Activated B cell treated with CpG ODN at 0.5 μM for 24 hours (primary cell): ENCODE results near the gene LDHA. TPM values are rescaled to one million over a fixed set of nuclear protein-coding genes. Genes with fewer than 3 reads are reported as not detected.

Experiments
- ATAC-seq: fragments of 200-7000 bp; cut with Tn5 transposase; one replicate; pipeline ENCODE4 v1.10.0; 2021; ENCODE audit warnings: low read depth, mild to moderate bottlenecking, moderate library complexity
- CTCF ChIA-PET: fragments of 350-600 bp; sonication (Branson Sonifier 250); formaldehyde crosslinking; loops from one replicate; lab custom pipeline; 2021; ENCODE audit warnings: antibody characterized with exemption; lab: Charles Lee
- POLR2A ChIA-PET: fragments of 350-600 bp; sonication (Branson Sonifier 250); formaldehyde crosslinking; loops from one replicate; lab custom pipeline; 2021; ENCODE audit warnings: antibody characterized with exemption; lab: Charles Lee
- DNase-seq: peaks from one replicate; pipeline ENCODE4 v3.0.0; 2022
- H3K27ac Mint-ChIP-seq: one replicate; pipeline ENCODE4 v1.8.0; 2020; ENCODE audit warnings: mixed read lengths
- H3K27me3 Mint-ChIP-seq: one replicate; pipeline ENCODE4 v1.8.0; 2021; ENCODE audit warnings: mixed read lengths
- H3K36me3 Mint-ChIP-seq: one replicate; pipeline ENCODE4 v1.8.0; 2021; ENCODE audit warnings: low read depth, mixed read lengths
- H3K4me1 Mint-ChIP-seq: one replicate; pipeline ENCODE4 v1.8.0; 2021; ENCODE audit warnings: mixed read lengths
- H3K4me3 Mint-ChIP-seq: one replicate; pipeline ENCODE4 v1.8.0; 2020; ENCODE audit warnings: mild to moderate bottlenecking, mixed read lengths
- H3K9me3 Mint-ChIP-seq: one replicate; pipeline ENCODE4 v1.8.0; 2020; ENCODE audit warnings: mixed read lengths
- intact Hi-C: fragments of 100-400 bp; cut with micrococcal nuclease; formaldehyde crosslinking; loops from one replicate; pipeline ENCODE4 v1.15.1; 2024
- total RNA-seq: library from RNA; stranded (reverse); gene quantifications from 2 replicates; pipeline ENCODE4 v1.2.3, GENCODE V29; 2022
- TF ChIP-seq, protein P1 (sequence below): fragments of 200-600 bp; IDR thresholded peaks from one replicate; pipeline ENCODE4 v1.8.0; 2022; ENCODE audit warnings: antibody characterized with exemption, mild to moderate bottlenecking

LDHA gene
- total RNA-seq, 1 donor from 2014 or later = 282 TPM

DNA sequence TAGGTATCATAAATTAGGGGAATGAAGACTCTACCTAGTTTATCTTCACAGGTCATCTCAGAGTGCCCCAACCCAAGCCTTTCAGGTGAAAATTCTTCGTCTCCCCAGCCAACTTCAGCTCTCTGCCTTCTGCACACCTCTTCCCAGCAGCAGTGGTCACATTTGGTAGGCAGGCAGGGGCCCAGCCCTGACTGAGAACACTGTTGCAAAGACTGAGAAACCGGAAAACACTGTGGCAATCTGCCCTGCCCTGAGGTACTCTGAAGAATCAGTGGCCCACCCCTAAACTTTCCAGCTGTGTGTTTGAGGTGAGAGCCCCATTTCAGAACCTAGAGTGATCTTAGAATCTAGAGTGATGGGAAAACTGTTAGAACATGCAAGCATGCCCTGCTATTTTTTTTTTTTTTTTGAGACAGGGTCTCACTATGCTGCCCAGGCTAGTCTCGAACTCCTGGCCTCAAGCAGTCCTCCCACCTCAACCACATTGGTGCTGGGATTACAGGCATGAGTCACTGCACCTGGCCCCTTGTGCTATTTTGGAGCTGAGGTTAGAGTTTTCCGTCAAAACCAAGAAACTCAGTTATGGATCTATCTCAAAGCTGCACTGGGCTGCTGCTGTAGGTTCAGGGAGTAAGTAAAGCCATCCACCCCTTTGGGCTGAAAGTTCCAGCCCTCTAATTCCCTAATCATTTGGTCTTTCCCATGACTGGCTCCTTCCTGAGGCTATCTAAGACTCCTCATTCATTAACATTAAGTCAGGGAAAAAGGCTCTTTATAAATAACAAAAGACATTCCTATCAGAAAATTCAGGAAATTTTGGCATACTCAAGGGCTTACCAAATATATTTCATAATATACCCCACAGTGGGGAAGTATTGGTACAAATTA is 1.7 kb upstream of the LDHA start:
- peak overlapping the region; percentile 7 for H3K4me3 Mint-ChIP-seq
- H3K27me3 Mint-ChIP-seq = no peaks in the 10 kb centered on the region
- H3K27ac Mint-ChIP-seq = no peak overlapping the region
- TF ChIP-seq, protein P1, sequence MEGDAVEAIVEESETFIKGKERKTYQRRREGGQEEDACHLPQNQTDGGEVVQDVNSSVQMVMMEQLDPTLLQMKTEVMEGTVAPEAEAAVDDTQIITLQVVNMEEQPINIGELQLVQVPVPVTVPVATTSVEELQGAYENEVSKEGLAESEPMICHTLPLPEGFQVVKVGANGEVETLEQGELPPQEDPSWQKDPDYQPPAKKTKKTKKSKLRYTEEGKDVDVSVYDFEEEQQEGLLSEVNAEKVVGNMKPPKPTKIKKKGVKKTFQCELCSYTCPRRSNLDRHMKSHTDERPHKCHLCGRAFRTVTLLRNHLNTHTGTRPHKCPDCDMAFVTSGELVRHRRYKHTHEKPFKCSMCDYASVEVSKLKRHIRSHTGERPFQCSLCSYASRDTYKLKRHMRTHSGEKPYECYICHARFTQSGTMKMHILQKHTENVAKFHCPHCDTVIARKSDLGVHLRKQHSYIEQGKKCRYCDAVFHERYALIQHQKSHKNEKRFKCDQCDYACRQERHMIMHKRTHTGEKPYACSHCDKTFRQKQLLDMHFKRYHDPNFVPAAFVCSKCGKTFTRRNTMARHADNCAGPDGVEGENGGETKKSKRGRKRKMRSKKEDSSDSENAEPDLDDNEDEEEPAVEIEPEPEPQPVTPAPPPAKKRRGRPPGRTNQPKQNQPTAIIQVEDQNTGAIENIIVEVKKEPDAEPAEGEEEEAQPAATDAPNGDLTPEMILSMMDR = no peak
- H3K9me3 Mint-ChIP-seq = no peaks in the 10 kb centered on the region
- intact Hi-C loops = loop anchor here (10.0 kb wide), 2 partner anchors 332 to 1972 kb away; partner anchors contain the start of genes HTATIP2 and IGSF22
- CTCF ChIA-PET = no interaction called here
- DNase-seq = no peak
- H3K36me3 Mint-ChIP-seq = peaks cover 27% of the 10 kb centered on the region
- H3K4me1 Mint-ChIP-seq = peaks cover 14% of the 10 kb centered on the region
- no peak for ATAC-seq
- POLR2A ChIA-PET = interaction anchor here (0.7 to 6.5 kb wide), 2 partner anchors 8 to 16 kb away, joined by 6 to 154 read pairs; no protein-coding TSS in a partner anchor

DNA sequence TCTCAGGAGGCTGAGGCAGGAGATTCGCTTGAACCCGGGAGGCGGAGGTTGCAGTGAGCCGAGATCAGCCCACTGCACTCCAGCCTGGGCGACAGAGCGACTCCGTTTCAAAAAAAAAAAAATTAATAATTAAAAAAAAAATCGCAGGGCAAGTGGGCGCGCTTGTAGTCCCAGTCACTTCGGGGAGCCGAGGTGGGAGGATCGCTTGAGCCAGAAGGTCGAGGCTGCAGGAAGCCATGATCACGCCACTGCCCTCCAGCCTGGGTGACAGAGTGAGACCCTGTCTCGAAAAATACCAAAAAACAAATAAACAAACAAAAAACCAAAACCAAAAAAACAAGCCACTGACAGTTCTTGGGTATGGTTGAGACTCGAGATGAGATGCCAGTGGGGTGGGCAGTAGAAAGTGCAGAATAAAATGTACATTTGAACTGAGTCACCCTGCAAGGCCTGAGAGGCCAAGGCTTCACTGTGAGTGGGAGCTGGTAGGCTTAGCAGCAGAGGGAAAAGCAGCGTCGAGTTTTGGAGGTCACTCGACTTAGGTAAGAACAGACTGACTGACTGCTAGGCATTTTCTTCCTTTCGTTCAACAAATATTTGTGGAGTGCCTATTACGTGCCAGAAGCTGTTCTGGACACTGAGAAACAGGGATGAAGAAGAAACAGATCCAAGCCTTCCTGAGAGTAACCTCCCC is 635 bp upstream of the LDHA start:
- ATAC-seq (no peak), DNase-seq (no peak)
- ChIA-PET CTCF (interaction anchor here (1.0 to 1.7 kb wide), 4 partner anchors 10 to 328 kb away, joined by 3 to 11 read pairs (median 6); no protein-coding TSS in a partner anchor), POLR2A (interaction anchor here (0.5 to 6.5 kb wide), 23 partner anchors 10 to 1316 kb away, joined by 3 to 154 read pairs (median 5); partner anchors contain the start of genes GTF2H1, HPS5, SAA1 and SAAL1)
- Mint-ChIP-seq H3K9me3 (no peaks in the 10 kb centered on the region), H3K27me3 (no peaks in the 10 kb centered on the region), H3K4me1 (peaks cover 18% of the 10 kb centered on the region), H3K36me3 (peaks cover 37% of the 10 kb centered on the region), H3K4me3 (peak overlapping the region; percentile 96), H3K27ac (peak overlapping the region; percentile 91)
- TF ChIP-seq, protein P1 = no peak
- intact Hi-C loops = loop anchor here (1.0 to 10.0 kb wide), 7 partner anchors 9 to 1971 kb away; partner anchors contain the start of genes GTF2H1, HPS5, HTATIP2 and IGSF22

DNA sequence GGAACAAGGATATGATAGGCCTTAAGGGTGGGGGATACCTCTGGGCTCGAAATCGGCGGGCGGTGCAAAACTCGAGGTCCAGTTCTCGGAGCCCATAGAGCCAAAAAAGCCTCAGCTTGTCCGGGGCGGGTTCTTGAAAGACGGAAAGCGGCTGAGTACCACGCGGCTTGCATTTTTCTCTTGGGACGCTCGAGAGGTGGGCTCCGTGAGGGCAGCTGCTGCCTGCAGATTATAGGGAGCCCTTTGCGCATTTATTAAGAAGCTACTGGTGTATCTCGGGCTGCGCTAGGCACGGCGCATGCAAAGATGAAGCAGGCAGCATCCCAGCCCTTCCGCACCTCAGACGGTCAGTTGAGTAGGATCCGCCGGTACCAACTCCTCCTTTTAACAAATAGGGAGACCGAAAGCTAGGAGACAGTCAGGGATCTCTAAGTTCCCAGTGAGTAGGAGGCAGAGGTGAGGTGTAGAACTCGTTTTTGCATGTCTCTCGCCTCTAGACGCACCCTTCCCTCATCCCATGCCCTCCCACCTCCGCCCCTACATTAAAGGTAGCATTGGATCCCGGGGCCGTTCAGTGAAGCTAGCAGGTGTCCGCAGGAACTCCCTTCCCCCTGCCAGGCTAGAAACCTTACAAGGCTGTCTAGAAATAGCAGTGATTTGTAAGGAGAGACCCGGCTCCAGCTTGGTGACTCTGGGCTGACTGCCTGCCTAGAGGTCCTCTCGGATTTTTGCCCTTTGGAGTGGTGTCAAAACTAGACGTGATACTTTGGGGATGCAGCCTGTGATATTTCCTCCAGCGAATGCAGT is 768 bp downstream of the LDHA start:
- TF ChIP-seq, protein P1 = no peak
- H3K9me3 Mint-ChIP-seq = no peaks in the 10 kb centered on the region
- peaks cover 51% of the 10 kb centered on the region for H3K36me3 Mint-ChIP-seq
- intact Hi-C loops = loop anchor here (1.0 to 10.0 kb wide), 8 partner anchors 11 to 1970 kb away; partner anchors contain the start of genes C11orf58, GTF2H1, HPS5 and HTATIP2
- peak overlapping the region; percentile 96 for H3K4me3 Mint-ChIP-seq
- POLR2A ChIA-PET = interaction anchor here (0.6 to 6.5 kb wide), 27 partner anchors 10 to 382 kb away, joined by 3 to 154 read pairs (median 5); partner anchors contain the start of genes GTF2H1, HPS5, SAA1 and SAAL1
- H3K27me3 Mint-ChIP-seq = no peaks in the 10 kb centered on the region
- ATAC-seq (peak; percentile 0), DNase-seq (peak; percentile 17)
- H3K4me1 Mint-ChIP-seq = peaks cover 18% of the 10 kb centered on the region
- CTCF ChIA-PET = interaction anchor here (0.6 to 2.7 kb wide), 9 partner anchors 11 to 327 kb away, joined by 3 to 11 read pairs (median 4); partner anchors contain the start of genes HPS5 and TSG101
- peak overlapping the region; percentile 91 for H3K27ac Mint-ChIP-seq

DNA sequence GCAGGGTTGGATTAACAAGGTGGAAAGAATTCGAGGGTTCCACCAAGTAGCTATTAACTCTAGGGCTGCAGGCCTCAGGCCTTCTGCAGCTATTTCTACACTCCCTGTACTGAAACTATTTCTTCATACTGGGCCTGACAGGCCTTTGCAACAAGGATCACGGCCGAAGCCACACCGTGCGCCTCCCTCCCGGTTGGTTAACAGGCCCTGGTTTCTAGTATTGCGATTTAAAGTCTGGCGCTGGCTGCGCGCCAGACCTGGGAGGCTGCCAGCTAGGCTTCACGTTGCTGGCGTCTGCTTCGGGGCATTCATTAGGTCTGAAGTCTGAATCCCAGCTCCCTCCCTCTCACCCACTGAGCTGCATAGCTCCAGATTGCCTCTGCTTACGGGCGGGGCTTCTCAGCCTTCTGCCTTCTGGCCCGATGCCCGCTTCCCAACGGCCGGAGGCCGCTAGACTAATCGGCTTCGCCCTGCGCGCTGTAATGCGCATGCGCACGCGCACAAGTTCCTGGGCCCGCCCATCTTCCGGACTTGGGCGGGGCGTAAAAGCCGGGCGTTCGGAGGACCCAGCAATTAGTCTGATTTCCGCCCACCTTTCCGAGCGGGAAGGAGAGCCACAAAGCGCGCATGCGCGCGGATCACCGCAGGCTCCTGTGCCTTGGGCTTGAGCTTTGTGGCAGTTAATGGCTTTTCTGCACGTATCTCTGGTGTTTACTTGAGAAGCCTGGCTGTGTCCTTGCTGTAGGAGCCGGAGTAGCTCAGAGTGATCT is 1.6 kb downstream of the LDHA start:
- Mint-ChIP-seq H3K4me1 (peaks cover 18% of the 10 kb centered on the region), H3K9me3 (no peaks in the 10 kb centered on the region), H3K27ac (peak overlapping the region; percentile 91), H3K4me3 (peak overlapping the region; percentile 96), H3K36me3 (peaks cover 58% of the 10 kb centered on the region), H3K27me3 (no peaks in the 10 kb centered on the region)
- POLR2A ChIA-PET = interaction anchor here (0.7 to 6.5 kb wide), 17 partner anchors 12 to 383 kb away, joined by 3 to 154 read pairs (median 5); partner anchors contain the start of genes GTF2H1, HPS5, SAAL1 and SERGEF
- DNase-seq (peak; percentile 96), ATAC-seq (peak; percentile 76)
- TF ChIP-seq, protein P1 = no peak
- CTCF ChIA-PET = interaction anchor here (1.3 to 2.7 kb wide), 4 partner anchors 12 to 281 kb away, joined by 3 to 11 read pairs (median 8); partner anchors contain the start of gene HPS5
- intact Hi-C loops = loop anchor here (1.0 to 10.0 kb wide), 8 partner anchors 130 to 1969 kb away; partner anchors contain the start of genes C11orf58, HTATIP2, IGSF22 and SAAL1
